Smooth muscle cell (in vitro differentiated cells): Measurements from ENCODE around the gene NR5A2. TPM values are rescaled to one million over a fixed set of nuclear protein-coding genes. Genes with fewer than 3 reads are reported as not detected.

Experiments
- DNase-seq: peaks from one replicate; lab custom pipeline; 2025; ENCODE audit not compliant: unreplicated experiment; lab: John Stamatoyannopoulos, UW
- H2AFZ ChIP-seq: fragments of 200-600 bp; sonication (generic); 2 replicates; pipeline ENCODE4 v1.6.0; 2016; ENCODE audit warnings: antibody characterized with exemption, low read depth, mild to moderate bottlenecking
- H3F3A ChIP-seq: fragments of 200-600 bp; sonication (generic); 2 replicates; pipeline ENCODE4 v1.6.0; 2017; ENCODE audit warnings: antibody characterized with exemption, low read depth
- H3K27ac ChIP-seq: fragments of 200-600 bp; sonication (generic); 2 replicates; pipeline ENCODE4 v1.5.1; 2016; ENCODE audit warnings: low read depth, mild to moderate bottlenecking
- H3K27me3 ChIP-seq: fragments of 200-600 bp; sonication (generic); 2 replicates; pipeline ENCODE4 v1.6.1; 2016; ENCODE audit warnings: low read depth, mild to moderate bottlenecking
- H3K36me3 ChIP-seq: fragments of 200-600 bp; sonication (generic); 2 replicates; pipeline ENCODE4 v1.5.1; 2016; ENCODE audit warnings: low read depth
- H3K4me1 ChIP-seq: fragments of 200-600 bp; sonication (generic); 2 replicates; pipeline ENCODE4 v1.5.1; 2016; ENCODE audit warnings: low read depth
- H3K4me2 ChIP-seq: fragments of 200-600 bp; sonication (generic); 2 replicates; pipeline ENCODE4 v1.6.0; 2016; ENCODE audit warnings: mild to moderate bottlenecking
- H3K4me3 ChIP-seq: fragments of 200-600 bp; sonication (generic); 2 replicates; pipeline ENCODE4 v1.5.1; 2016; ENCODE audit warnings: mild to moderate bottlenecking
- H3K79me2 ChIP-seq: fragments of 200-600 bp; sonication (generic); 2 replicates; pipeline ENCODE4 v1.6.0; 2016; ENCODE audit warnings: low read depth, mild to moderate bottlenecking
- H3K9ac ChIP-seq: fragments of 200-600 bp; sonication (generic); 2 replicates; pipeline ENCODE4 v1.6.0; 2016; ENCODE audit warnings: low read depth
- H3K9me3 ChIP-seq: fragments of 200-600 bp; sonication (generic); replicated peaks from 2 replicates; pipeline ENCODE4 v1.5.1; 2016; ENCODE audit warnings: low read depth
- H4K20me1 ChIP-seq: fragments of 200-600 bp; sonication (generic); 2 replicates; pipeline ENCODE4 v1.6.0; 2016; ENCODE audit warnings: low read depth
- whole genome bisulfite sequencing: methylation state at CpG from one replicate; pipeline ENCODE4 v1.1.7; 2016; ENCODE audit warnings: low lambda C conversion rate; 5-methylcytosine and 5-hydroxymethylcytosine counted together
- polyA plus RNA-seq: library from polyadenylated mRNA; unstranded; fragments of >200 nt; fragmentation: Nextera tagmentation; extraction: Ambion mirVana; gene quantifications from 2 replicates; pipeline ENCODE4 v1.2.1, GENCODE V29; 2016
- total RNA-seq: library from RNA; depleted of rRNA; stranded (reverse); fragments of >200 nt; gene quantifications from 2 replicates; pipeline ENCODE4 v1.2.3, GENCODE V29; 2014
- TF ChIP-seq, protein P1 (sequence below): fragments of 200-600 bp; sonication (generic); IDR thresholded peaks from 2 replicates; pipeline ENCODE4 v1.5.1; 2017; ENCODE audit warnings: borderline replicate concordance, mild to moderate bottlenecking, antibody characterized with exemption; ENCODE audit not compliant: insufficient read depth, poor library complexity, severe bottlenecking

NR5A2 gene
- total and polyA plus RNA-seq, 2 experiments from 2014 or later: 0.14 to 0.22 TPM

DNA sequence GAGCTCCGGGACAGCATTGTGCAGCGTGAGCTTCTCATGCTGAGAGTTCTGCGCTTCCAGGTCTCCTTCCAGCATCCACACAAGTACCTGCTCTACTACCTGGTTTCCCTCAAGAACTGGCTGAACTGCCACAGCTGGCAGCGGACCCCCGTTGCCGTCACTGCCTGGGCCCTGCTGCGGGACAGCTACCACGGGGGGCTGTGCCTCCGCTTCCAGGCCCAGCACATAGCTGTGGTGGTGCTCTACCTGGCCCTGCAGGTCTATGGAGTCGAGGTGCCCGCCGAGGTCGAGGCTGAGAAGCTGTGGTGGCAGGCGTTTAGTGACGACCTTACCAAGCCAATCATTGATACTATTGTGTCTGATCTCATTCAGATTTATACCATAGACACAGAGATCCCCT lies 186.4 kb downstream of the NR5A2 start:
- no peaks in the 10 kb centered on the region for H3K36me3 ChIP-seq
- no peak for DNase-seq
- H3K27ac ChIP-seq: no peak overlapping the region
- TF ChIP-seq, protein P1, sequence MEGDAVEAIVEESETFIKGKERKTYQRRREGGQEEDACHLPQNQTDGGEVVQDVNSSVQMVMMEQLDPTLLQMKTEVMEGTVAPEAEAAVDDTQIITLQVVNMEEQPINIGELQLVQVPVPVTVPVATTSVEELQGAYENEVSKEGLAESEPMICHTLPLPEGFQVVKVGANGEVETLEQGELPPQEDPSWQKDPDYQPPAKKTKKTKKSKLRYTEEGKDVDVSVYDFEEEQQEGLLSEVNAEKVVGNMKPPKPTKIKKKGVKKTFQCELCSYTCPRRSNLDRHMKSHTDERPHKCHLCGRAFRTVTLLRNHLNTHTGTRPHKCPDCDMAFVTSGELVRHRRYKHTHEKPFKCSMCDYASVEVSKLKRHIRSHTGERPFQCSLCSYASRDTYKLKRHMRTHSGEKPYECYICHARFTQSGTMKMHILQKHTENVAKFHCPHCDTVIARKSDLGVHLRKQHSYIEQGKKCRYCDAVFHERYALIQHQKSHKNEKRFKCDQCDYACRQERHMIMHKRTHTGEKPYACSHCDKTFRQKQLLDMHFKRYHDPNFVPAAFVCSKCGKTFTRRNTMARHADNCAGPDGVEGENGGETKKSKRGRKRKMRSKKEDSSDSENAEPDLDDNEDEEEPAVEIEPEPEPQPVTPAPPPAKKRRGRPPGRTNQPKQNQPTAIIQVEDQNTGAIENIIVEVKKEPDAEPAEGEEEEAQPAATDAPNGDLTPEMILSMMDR: no peak
- H3K4me3 ChIP-seq: no peak overlapping the region
- H2AFZ ChIP-seq: no peak overlapping the region
- no peaks in the 10 kb centered on the region for H3K27me3 ChIP-seq
- H3K4me2 ChIP-seq: no peak overlapping the region
- H3K4me1 ChIP-seq: no peaks in the 10 kb centered on the region
- 93% methylated on average over 15 of the region's 15 CpGs for WGBS
- no peaks in the 10 kb centered on the region for H3K9me3 ChIP-seq
- H3F3A ChIP-seq: no peaks in the 10 kb centered on the region
- no peak overlapping the region for H3K9ac ChIP-seq
- no peaks in the 10 kb centered on the region for H4K20me1 ChIP-seq
- H3K79me2 ChIP-seq: no peaks in the 10 kb centered on the region

GRCh38 chr1:200215350-200215749 lies 187.8 kb downstream of the NR5A2 start:
- Histone ChIP-seq H3K79me2 (no peaks in the 10 kb centered on the region), H3K27me3 (no peaks in the 10 kb centered on the region), H3K4me1 (no peaks in the 10 kb centered on the region), H2AFZ (no peak overlapping the region), H3K9me3 (no peaks in the 10 kb centered on the region), H3K27ac (no peak overlapping the region), H3K36me3 (no peaks in the 10 kb centered on the region), H3K4me3 (no peak overlapping the region), H3K9ac (no peak overlapping the region), H3K4me2 (no peak overlapping the region), H3F3A (no peaks in the 10 kb centered on the region), H4K20me1 (no peaks in the 10 kb centered on the region)
- 86% methylated on average over 2 of the region's 2 CpGs for WGBS
- no peak for DNase-seq
- TF ChIP-seq, protein P1: no peak

DNA sequence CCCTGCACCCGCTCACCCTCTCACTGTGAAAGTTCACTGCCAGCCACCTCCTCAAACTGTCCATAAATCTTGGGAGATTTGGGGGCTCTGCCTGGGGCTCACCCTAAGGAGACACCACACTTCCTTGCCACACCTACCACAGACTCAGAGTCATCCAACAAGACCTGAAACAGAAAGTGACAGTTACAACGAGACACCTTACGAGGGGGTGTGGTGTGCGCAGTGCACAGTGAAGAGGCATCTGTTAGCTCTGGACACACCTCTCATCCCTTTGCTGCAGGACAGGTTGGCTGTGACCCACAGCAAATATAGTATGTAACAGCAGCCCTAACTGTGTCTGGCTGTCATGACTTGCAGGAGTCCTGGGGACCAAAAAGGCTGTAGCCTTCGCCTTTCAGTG lies 190.2 kb downstream of the NR5A2 start:
- TF ChIP-seq, protein P1: no peak
- H3F3A ChIP-seq: no peaks in the 10 kb centered on the region
- no peaks in the 10 kb centered on the region for H3K9me3 ChIP-seq

GRCh38 chr1:200221614-200222282 lies 194.2 kb downstream of the NR5A2 start:
- Histone ChIP-seq H3F3A (no peaks in the 10 kb centered on the region), H3K4me2 (no peak overlapping the region), H4K20me1 (no peaks in the 10 kb centered on the region), H2AFZ (no peak overlapping the region), H3K9ac (no peak overlapping the region), H3K36me3 (no peaks in the 10 kb centered on the region), H3K4me3 (no peak overlapping the region), H3K27ac (no peak overlapping the region), H3K27me3 (no peaks in the 10 kb centered on the region), H3K4me1 (peaks cover 8% of the 10 kb centered on the region), H3K9me3 (no peaks in the 10 kb centered on the region), H3K79me2 (no peaks in the 10 kb centered on the region)
- DNase-seq: no peak
- TF ChIP-seq, protein P1: no peak
- WGBS: 92% methylated on average over 4 of the region's 4 CpGs

More for the DNA sequence above, 190.2 kb downstream of the NR5A2 start:
- H3K79me2 ChIP-seq: no peaks in the 10 kb centered on the region
- H3K27ac ChIP-seq: no peak overlapping the region
- no peak overlapping the region for H3K9ac ChIP-seq
- no peak overlapping the region for H2AFZ ChIP-seq
- H3K4me2 ChIP-seq: no peak overlapping the region
- H3K4me3 ChIP-seq: no peak overlapping the region
- no peak for DNase-seq
- no peaks in the 10 kb centered on the region for H3K27me3 ChIP-seq
- no peaks in the 10 kb centered on the region for H3K36me3 ChIP-seq
- 89% methylated on average over 5 of the region's 5 CpGs for WGBS
- H3K4me1 ChIP-seq: no peaks in the 10 kb centered on the region
- no peaks in the 10 kb centered on the region for H4K20me1 ChIP-seq
